K562 treated with DMSO at 1 percent for 4 hours (cell line): Measurements from ENCODE around the gene TMPRSS3. TPM values are rescaled to one million over a fixed set of nuclear protein-coding genes. Genes with fewer than 3 reads are reported as not detected.

ENCODE experiments used
- total RNA-seq: library from RNA; unstranded; fragments of 300-600 nt; gene quantifications from 2 replicates; pipeline ENCODE4 v1.2.3, GENCODE V29; 2022; ENCODE audit not compliant: insufficient read depth

Gene TMPRSS3
- not detected in 2 replicates for total RNA-seq

GRCh38 chr21:42395905-42396651 lies at the start of gene TMPRSS3:
TSS of gene TMPRSS3 (minus strand) at chr21:42396052. CDS start at chr21:42395417, 635 bp downstream.

GRCh38 chr21:42403611-42404231 lies 7.9 kb upstream of the TMPRSS3 start, which contains the start of gene UBASH3A:
TSS of gene UBASH3A (plus strand) at chr21:42403902. CDS start at chr21:42403946, 44 bp downstream.

GRCh38 chr21:42366292-42367010 lies 29.4 kb downstream of the TMPRSS3 start, which contains the start of gene TFF1:
TSS of gene TFF1 (minus strand) at chr21:42366535. CDS start at chr21:42366495, 40 bp downstream.

GRCh38 chr21:42350927-42351426 lies 44.9 kb downstream of the TMPRSS3 start, which contains the start of gene TFF2:
TSS of gene TFF2 (minus strand) at chr21:42350994. CDS start at chr21:42350957, 37 bp downstream.

Other genes starting within 250 kb of the TMPRSS3 start
- gene ABCG1, start 176.9 kb downstream of the TMPRSS3 start, total RNA-seq = not detected in 2 replicates
- gene TFF3, start 80.6 kb downstream of the TMPRSS3 start, total RNA-seq = not detected in 2 replicates
- gene TFF2, start 45.1 kb downstream of the TMPRSS3 start, total RNA-seq = not detected in 2 replicates
- gene TFF1, start 29.5 kb downstream of the TMPRSS3 start, total RNA-seq = not detected in 2 replicates
- 0.38 TPM in 1 of 2 replicates, not detected in the other for gene UBASH3A, start 7.8 kb upstream of the TMPRSS3 start, total RNA-seq
- gene RSPH1, start 100.2 kb upstream of the TMPRSS3 start, total RNA-seq = not detected in 2 replicates
- 0.24 and 0.78 TPM in 2 replicates for gene SLC37A1, start 117.8 kb upstream of the TMPRSS3 start, total RNA-seq